Fibroblast of villous mesenchyme (primary cell): ENCODE measurements around the gene SEMA4B. TPM values are rescaled to one million over a fixed set of nuclear protein-coding genes. Genes with fewer than 3 reads are reported as not detected.
"Not testable (repeated sequence)": the region's sequence is repeated elsewhere in the genome, so short reads cannot be mapped to it uniquely, and the experiment has no call there.

Experiments used
- DNase-seq: peaks from one replicate; pipeline ENCODE4 v3.0.0-alpha.2; 2010; ENCODE audit warnings: low read depth
- H3K4me3 ChIP-seq: 2 replicates; pipeline ENCODE4 v1.5.1; 2011; ENCODE audit warnings: low read depth, mild to moderate bottlenecking, low read length
- CTCF ChIP-seq: IDR thresholded peaks from 2 replicates; pipeline ENCODE4 v1.5.1; 2012; ENCODE audit warnings: low read depth, mild to moderate bottlenecking, low read length; ENCODE audit not compliant: insufficient read depth
- small RNA-seq: library from RNA; depleted of rRNA; stranded (forward); fragments of <200 nt; gene quantifications from one replicate; pipeline ENCODE3, GENCODE V24; 2012
- total RNA-seq: library from RNA; depleted of rRNA; stranded (reverse); fragments of >200 nt; gene quantifications from 2 replicates; pipeline ENCODE4 v1.2.3, GENCODE V29; 2012

The SEMA4B gene
- total RNA-seq, 1 donor = 16.4 TPM

GRCh38 chr15:90270502-90271150 is 69.5 kb downstream of the SEMA4B start:
- no peak for DNase-seq
- TF ChIP-seq CTCF = no peak
- no peak overlapping the region for H3K4me3 ChIP-seq

GRCh38 chr15:90271459-90272166 is 70.5 kb downstream of the SEMA4B start:
- TF ChIP-seq CTCF = no peak
- no peak for DNase-seq
- no peak overlapping the region for H3K4me3 ChIP-seq

- not testable (repeated sequence) for DNase-seq, H3K4me3 ChIP-seq
Observed at GRCh38 chr15:90278467-90278866, 77.3 kb downstream of the SEMA4B start.

Small RNAs within 50 kb of the gene (small RNA-seq; reads per million reads assigned to genes)
- not detected for gene RN7SL346P

Other genes starting within 250 kb of the SEMA4B start
- gene ZNF710, start 200.0 kb upstream of the SEMA4B start, total RNA-seq = 13.0 and 16.8 TPM in 2 replicates
- 70.4 and 75.7 TPM in 2 replicates for gene IDH2, start 98.9 kb upstream of the SEMA4B start, total RNA-seq
- gene CIB1, start 32.6 kb downstream of the SEMA4B start, total RNA-seq = 19.0 and 31.2 TPM in 2 replicates
- 5.2 and 5.6 TPM in 2 replicates for gene GDPGP1, start 32.9 kb downstream of the SEMA4B start, total RNA-seq
- under 0.01 and 0.32 TPM in 2 replicates for gene TTLL13, start 48.2 kb downstream of the SEMA4B start, total RNA-seq
- 72.2 and 88.9 TPM in 2 replicates for gene NGRN, start 64.3 kb downstream of the SEMA4B start, total RNA-seq
- gene ZNF774, start 151.0 kb downstream of the SEMA4B start, total RNA-seq = 1.6 and 1.7 TPM in 2 replicates
- gene IQGAP1, start 186.9 kb downstream of the SEMA4B start, total RNA-seq = 265 and 297 TPM in 2 replicates